ENCODE results near the gene TMEM37. TPM values are rescaled to one million over a fixed set of nuclear protein-coding genes. Genes with fewer than 3 reads are reported as not detected.

Gene TMEM37
- not detected for total RNA-seq (2021; fragmentation: NEBNext Ultra II Directional; extraction: Animal tissue kit (Norgen Biotek cat#: 25700))
- long read RNA-seq: 0 reads

- Mint-ChIP-seq H3K27me3 (ENCODE audit: insufficient read depth) (peaks cover 43% of the 10 kb centered on the region), H3K36me3 (ENCODE audit: low read depth) (no peaks in the 10 kb centered on the region), H3K9me3 (no peaks in the 10 kb centered on the region), H3K4me3 (peak within 1 kb of the TSS; percentile 58), H3K4me1 (ENCODE audit: low read depth) (no peaks in the 10 kb centered on the region), H3K27ac (no peak within 1 kb of the TSS)
- no peak for TF ChIP-seq CTCF (IDR thresholded peaks at IDR 0.05)
- DNase-seq: no peak
Measured at GRCh38 chr2:119431155-119431975, at the start of gene TMEM37. Gene TMEM37 (plus strand): TSS chr2:119431854. CDS start chr2:119431904, 50 bp downstream.

GRCh38 chr2:119383410-119384140 is 48.1 kb upstream of the TMEM37 start:
- Mint-ChIP-seq H3K9me3 (no peaks in the 10 kb centered on the region), H3K36me3 (ENCODE audit: low read depth) (no peaks in the 10 kb centered on the region), H3K27me3 (ENCODE audit: insufficient read depth) (peaks cover 22% of the 10 kb centered on the region), H3K27ac (no peak overlapping the region), H3K4me1 (ENCODE audit: low read depth) (peaks cover 8% of the 10 kb centered on the region; the same call in 1 of the 2 replicates), H3K4me3 (no peak overlapping the region)
- no peak for TF ChIP-seq CTCF (IDR thresholded peaks at IDR 0.05)
- no peak for DNase-seq

- no peak for DNase-seq
- H3K36me3 Mint-ChIP-seq (ENCODE audit: low read depth): no peaks in the 10 kb centered on the region
- H3K27me3 Mint-ChIP-seq (ENCODE audit: insufficient read depth): peaks cover 18% of the 10 kb centered on the region
- H3K9me3 Mint-ChIP-seq: no peaks in the 10 kb centered on the region
- no peak overlapping the region for H3K4me3 Mint-ChIP-seq
- no peak overlapping the region for H3K27ac Mint-ChIP-seq
- no peak for TF ChIP-seq CTCF (IDR thresholded peaks at IDR 0.05)
- peaks cover 17% of the 10 kb centered on the region for H3K4me1 Mint-ChIP-seq (ENCODE audit: low read depth)
Measured at GRCh38 chr2:119384971-119385370, 46.7 kb upstream of the TMEM37 start.

- H3K27me3 Mint-ChIP-seq (ENCODE audit: insufficient read depth): peaks cover 18% of the 10 kb centered on the region
- H3K36me3 Mint-ChIP-seq (ENCODE audit: low read depth): no peaks in the 10 kb centered on the region
Measured at GRCh38 chr2:119385466-119385865, 46.2 kb upstream of the TMEM37 start.

More at GRCh38 chr2:119385466-119385865, 46.2 kb upstream of the TMEM37 start:
- DNase-seq: no peak
- H3K4me1 Mint-ChIP-seq (ENCODE audit: low read depth): peaks cover 19% of the 10 kb centered on the region
- no peaks in the 10 kb centered on the region for H3K9me3 Mint-ChIP-seq
- no peak for TF ChIP-seq CTCF (IDR thresholded peaks at IDR 0.05)
- no peak overlapping the region for H3K27ac Mint-ChIP-seq
- no peak overlapping the region for H3K4me3 Mint-ChIP-seq
